Posterior vena cava (tissue), 2 donors: ENCODE data around the gene GPR183. TPM values are rescaled to one million over a fixed set of nuclear protein-coding genes. Genes with fewer than 3 reads are reported as not detected.

Experiments
- DNase-seq: peaks from one replicate; pipeline ENCODE4 v3.0.0-alpha.2; 2020; ENCODE audit warnings: low spot score
- intact Hi-C, 2 donors: fragments of 100-400 bp; cut with DNase I; formaldehyde crosslinking; loops; one replicate each; pipeline versions ENCODE4 v1.14.1 to v1.14.2; 2022 to 2023
- long read RNA-seq, 2 donors: library from polyadenylated mRNA; unstranded; transcript quantifications; one replicate each; pipeline ENCODE4 v2.0.0, GENCODE V29; 2020 to 2021
- total RNA-seq, 2 donors: library from RNA; stranded (reverse); fragmentation: NEBNext Ultra II Directional; extraction: Animal tissue kit (Norgen Biotek cat#: 25700); gene quantifications; one replicate each; pipeline ENCODE4 v1.2.1, GENCODE V29; 2021
- donor health status: DM: yes; HTN: yes; CAD: no.
- donor health status: DM: yes; HTN: yes; CAD: no.

The GPR183 gene
- 10 to 100 TPM; 12.1 to 14.7 TPM for total RNA-seq
- long read RNA-seq, donor 1, partial matches to known transcripts, result 0 of 4 reads
- long read RNA-seq, donor 1, other reads (novel, unspliced or antisense), result 1 of 4 reads
- long read RNA-seq, donor 2, transcript GPR183-201 (2 exons, 1,700 nt), result major isoform, 18 of 18 reads
- long read RNA-seq, donor 2, partial matches to known transcripts, result 0 of 18 reads
- long read RNA-seq, donor 2, other reads (novel, unspliced or antisense), result 0 of 18 reads

DNA sequence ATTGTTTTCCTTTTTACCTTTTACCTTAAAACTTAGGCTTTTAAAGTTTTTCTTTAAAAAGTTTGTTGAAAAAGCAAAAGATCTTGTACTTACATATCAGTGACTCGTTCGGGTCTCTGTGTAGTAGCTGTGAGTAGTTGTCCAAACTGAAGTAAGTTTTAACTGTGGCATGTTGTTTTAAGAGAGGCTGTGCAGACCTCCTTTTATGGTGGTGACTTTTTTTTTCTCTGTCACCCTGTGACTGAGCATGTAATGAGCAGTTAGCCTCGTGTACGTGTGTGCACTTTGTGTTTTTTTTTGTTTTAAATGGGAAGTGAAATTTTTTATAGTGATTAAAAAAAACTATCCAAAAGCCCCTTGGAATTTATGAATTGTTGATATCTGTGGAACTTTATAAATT is at the start of gene GPR183:
GPR183 (minus strand) TSS at position 153 of the 400 bp plus-strand sequence. CDS start 11,254 bp downstream, outside the sequence.
- no peak for DNase-seq
- intact Hi-C loops, result no loop called here

DNA sequence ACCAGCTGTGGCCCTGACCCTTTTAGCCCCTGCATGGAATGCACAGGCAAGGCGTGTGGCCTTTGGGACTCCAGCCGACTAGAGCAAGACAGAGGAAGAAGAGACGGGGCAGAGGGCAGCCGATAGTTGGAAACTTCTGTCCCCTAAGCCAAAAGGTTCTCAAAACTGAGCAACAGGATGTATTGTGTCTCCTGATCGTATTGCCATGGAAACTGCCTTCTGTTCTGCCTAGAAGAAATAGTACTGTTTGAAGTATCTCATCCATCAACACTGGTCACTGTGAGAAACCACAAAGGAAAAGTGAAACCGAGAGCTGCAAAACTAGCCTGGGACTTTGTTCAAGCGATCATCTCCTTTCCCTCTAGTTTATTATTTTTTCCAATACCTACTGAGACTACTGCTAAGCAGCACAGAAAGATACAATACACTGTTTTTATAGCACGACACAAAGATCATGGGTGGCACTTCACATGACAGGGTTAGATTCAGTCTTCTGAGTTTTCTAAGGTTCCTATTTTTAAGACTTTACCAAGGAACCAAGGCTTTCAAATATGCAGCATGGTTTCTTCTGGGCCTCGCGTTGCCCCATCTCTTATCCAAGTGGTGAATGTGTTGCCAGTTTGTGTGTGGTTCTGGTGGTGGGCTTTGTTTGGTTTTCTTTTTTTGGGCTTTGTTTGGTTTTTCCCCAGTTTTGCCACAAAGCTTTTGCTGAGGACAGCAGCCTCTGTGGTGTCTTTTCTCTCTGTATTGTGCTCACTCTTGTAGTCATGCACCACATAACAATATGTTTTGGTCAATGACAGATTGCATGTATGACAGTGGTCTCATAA is 49.3 kb upstream of the GPR183 start:
- DNase-seq, result no peak
- intact Hi-C loops, result loop anchor here in 1 of 2 donors (1.0 kb wide), 1 partner anchor 80 kb away; no protein-coding TSS in a partner anchor

DNA sequence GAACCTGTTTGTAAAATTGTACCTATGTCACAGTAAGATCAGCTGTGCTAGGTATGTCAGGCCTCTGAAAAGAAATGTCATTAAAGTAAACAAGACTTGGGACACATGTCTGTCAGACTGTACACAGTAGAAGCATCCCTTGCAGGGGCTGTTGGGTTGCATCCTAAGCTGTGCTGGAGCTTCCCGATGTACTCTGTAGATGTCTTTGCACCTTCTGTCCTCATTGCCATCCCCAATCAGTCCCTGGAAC is 48.7 kb upstream of the GPR183 start:
- intact Hi-C loops, result no loop called here
- no peak for DNase-seq

DNA sequence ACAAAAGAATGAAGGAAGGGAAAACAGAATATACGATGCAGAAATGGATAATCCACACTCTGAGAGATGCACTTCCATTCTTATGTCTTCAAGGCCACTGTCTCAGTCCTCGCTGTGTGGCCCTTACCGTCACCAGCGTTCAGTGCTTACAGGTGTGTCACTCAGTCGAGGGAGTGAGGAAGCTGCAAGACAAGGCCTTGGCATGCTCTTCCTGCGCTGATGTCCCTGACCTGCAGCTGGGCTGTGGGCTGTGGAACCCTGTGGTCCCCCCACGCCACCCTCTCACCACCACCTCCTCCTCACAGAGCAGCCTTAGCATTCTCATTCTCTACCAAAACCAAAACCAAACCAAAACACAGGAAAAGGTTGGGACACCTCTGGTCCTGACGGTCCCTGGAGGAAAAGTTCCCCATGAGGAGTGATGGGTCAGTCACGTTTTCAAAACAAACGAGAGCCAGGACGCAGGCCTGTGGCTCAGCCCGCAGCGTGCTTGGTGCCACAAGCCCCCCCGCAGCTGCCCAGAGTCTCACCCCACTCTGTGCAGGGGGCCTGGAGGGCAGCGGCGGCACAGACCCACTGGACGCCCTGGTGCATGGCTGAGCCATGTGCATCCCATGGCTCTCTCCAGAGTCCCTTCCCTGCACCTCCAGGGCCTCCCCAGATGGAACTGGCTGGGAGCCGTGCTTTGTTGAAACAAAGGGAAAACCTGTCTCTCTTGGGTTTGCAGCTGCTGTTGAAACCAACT is 48.2 kb upstream of the GPR183 start:
- intact Hi-C loops, result no loop called here
- no peak for DNase-seq

GRCh38 chr13:99354371-99354951 is 47.3 kb upstream of the GPR183 start:
- no peak for DNase-seq
- intact Hi-C loops, result no loop called here

DNA sequence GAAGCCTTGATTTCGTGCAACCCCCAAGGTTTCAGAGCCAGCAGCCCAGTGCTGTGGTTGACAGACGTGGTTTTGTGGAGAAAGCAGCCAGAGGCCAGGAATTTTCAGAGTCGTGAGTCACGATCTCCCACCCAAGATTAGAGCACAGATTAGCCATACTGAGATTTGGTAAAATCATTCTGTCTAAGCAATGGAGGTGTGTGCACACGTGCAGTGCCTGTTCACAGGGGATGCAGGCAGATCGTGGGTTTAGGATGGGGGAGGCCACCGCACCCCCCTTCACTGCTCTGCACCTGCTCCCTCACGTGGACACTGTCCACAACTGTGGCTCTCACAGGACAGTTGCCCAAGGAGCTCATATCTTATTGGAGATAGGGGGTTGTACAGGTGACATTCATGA is 46.6 kb upstream of the GPR183 start:
- intact Hi-C loops, result no loop called here
- peak; percentile 23 for DNase-seq

DNA sequence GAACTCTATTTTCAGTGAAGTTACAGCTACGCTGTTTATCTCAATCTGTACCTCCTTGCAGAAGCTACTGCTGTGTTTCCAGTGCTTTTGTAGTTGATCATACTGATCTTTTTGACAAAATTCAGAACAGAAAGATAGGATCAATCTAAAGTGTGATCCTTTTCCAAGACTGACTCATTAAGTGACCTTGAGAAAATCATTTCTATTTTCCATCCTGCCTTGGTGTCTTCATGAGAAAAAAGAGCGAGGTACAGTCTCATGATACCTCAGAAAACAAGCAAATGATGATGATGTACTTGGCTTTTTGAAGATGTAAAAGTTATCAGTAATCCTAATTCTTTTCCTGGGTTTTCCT is 46.0 kb upstream of the GPR183 start:
- DNase-seq, result no peak

GRCh38 chr13:99352351-99353245 is 45.4 kb upstream of the GPR183 start:
- intact Hi-C loops, result no loop called here

More for the DNA sequence above, 46.0 kb upstream of the GPR183 start:
- intact Hi-C loops, result no loop called here

DNA sequence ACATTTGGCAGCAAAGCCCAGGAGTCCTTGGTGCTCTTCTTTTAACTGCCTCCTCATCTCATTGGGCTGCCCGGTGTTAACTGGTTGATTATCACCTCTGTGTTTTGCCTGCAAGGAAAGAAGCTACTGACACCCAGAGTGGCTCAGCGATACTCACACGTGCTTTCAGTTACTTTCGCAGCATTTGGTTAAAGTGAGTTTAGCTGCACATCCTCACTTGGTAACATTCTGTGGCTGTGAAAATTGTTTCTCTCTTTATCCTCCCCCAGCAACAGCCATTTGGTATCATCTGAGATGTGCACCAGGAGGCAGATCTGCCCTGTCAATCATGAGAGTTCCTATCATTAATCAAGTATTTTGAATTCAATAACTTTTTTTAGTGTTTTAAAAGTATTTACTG is 44.6 kb upstream of the GPR183 start:
- no peak for DNase-seq
- intact Hi-C loops, result no loop called here

More at GRCh38 chr13:99352351-99353245, 45.4 kb upstream of the GPR183 start:
- peak; percentile 42 for DNase-seq

DNA sequence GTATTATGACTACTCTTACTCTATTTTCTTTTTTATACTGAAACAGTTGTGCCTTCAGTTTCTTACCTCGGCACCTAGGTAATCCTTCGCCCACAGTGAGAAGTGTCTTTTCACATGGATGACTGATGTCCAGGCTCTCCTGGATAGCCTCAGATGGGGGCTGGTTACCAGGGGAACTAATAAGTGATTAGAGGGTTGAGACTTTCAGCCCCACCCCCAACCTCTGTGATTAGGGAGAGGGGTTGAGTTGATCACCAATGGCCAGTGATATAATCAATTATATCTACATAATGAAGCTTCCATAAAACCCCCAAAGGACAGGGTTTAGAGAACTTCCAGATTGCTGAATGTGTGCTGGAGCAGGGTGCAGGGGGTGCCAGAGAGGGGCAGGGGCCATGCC is 43.0 kb upstream of the GPR183 start:
- intact Hi-C loops, result no loop called here
- no peak for DNase-seq

DNA sequence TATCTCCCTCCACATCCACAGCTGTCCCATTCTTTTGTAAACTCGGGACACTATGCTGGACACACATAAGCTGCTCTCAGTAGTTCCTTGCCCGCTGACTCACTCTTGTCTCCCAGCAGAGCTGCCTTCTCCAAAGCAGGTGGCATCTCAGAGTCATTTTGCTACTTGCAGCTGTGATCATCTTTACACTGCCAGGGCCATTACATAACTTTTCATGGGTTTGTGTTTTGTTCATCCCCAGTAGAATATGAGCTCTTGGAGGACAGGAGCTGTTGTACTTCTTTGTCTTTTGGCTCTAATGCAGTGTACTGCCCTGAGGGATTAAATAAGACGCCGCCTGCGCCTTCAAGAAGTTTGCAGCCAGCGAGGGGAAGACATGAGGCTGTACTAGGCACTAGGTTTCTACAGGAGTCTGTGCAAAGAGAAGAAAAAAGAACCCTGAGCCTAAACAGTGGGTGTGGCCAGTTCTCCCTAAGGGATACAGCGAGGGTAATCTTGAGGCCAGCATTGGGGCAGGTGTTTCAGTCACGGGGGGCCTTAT is 40.8 kb upstream of the GPR183 start:
- intact Hi-C loops, result no loop called here
- peak; percentile 53 for DNase-seq

GRCh38 chr13:99347335-99347878 is 40.2 kb upstream of the GPR183 start:
- intact Hi-C loops, result no loop called here
- DNase-seq, result no peak

DNA sequence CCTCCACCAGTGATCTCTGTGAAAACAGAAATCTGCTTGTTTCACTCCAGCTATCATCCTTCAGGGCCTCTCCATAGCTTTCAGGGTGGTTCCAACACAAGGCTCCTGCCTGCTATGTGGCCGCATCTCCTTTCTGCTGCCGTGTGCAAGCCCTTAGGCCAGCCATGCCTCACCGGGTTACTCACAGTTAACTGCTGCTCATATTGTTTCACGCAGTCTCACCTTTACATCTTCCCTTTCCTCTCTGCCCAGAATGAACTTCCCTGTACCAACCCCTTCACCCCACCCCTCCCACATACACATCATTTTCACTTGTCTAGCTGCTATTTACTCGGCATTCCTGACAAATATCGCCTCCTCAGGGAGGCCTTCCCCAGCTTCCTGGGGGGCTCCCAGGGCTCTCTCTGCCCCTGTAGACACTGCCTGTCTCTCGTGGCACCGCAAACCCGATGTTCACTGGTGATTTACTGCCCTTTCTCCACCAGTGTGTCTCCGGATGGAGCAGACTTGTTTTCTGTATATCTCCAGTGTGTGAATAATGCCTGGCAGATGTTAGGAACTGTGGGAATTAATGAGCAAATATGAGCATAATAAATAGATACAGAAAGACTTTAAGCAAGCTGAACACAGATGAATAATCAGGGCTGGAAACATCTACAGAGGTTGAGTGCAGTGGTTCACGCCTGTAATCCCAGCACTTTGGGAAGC is 39.3 kb upstream of the GPR183 start:
- peak; percentile 45 for DNase-seq
- intact Hi-C loops, result no loop called here

DNA sequence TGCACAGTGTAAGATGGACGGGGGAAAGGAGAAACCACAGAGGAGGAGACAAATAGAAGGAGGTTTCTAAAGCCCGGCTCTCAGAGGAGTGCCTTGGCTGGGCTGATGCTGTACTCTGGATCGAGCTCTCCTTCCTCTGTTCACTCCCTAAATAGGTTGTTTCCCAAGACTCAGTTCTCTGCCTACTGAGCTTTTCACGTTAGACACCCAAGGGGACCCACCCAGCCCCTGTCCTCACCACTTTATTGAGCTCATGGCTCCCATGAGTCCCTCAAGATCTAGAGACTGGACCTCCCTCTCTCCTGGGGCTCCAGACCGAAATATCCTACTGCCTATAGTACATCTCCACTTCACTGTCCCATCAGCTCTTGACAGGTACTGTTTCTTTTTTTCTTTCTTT is 38.1 kb upstream of the GPR183 start:
- no peak for DNase-seq
- intact Hi-C loops, result no loop called here

- DNase-seq, result peak; percentile 68
- intact Hi-C loops, result no loop called here
These were observed 37.5 kb upstream of the GPR183 start for GRCh38 chr13:99344610-99345208.

DNA sequence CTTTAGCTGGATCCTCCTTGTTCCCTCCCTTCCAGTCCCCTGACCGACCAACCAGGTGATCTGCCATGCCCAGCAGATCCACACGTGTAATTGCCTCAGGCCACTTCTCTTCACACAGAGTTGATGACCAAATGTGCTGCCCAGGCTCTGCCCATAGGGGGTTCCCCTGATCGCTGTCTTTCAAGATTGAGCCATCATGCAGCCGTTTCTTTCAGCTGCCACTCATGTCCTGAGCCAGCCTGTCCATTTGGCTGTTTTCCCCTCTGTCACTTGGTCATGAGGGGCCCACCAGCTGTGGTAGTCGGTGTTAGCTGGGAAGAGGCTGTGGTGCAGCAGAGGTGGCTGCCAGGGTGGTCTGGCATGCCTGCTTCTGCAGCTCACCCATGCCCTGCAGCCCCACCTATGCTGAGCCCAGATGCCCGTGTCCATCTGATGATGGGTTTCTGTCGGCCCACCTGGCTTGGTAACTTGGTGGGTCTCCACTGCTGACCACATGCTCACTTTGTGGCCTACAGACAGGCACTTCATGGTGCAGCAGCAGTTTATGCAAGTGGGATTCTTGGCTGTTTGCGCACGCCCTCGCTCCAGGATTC is 35.6 kb upstream of the GPR183 start:
- DNase-seq, result peak; percentile 61
- intact Hi-C loops, result no loop called here
